ENCODE measurements around the gene MAPK8IP3.
"Not testable (repeated sequence)": the region's sequence is repeated elsewhere in the genome, so short reads cannot be mapped to it uniquely, and the experiment has no call there.

MAPK8IP3 gene

DNA sequence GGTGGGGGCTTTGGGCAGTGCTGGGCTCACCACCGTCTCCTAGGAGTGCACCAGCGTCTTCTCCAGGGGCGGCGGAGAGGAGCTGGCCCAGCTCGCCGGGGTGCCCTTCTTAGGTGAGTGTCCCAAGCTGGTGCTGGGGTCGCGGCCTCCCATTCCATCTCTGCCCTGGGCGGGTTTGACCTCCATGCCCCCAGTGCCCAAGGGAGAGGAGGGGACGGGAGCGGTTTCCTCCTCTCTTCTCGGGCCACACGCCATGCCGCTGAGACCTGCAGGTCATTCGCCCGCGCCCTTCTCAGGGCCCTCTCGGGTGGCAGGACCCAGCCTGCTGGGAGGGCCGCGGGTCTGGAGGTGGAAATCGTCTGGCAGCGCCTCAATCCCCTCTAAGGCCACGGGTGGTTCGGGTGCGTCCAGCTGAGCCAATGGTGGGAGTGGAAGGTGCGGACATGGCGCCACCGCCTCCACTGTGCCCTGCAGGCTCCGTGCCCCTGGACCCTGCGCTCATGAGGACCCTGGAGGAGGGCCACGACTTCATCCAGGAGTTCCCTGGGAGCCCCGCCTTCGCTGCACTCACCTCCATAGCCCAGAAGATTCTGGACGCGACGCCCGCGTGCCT is 82.2 kb downstream of the MAPK8IP3 start:
- DNase-seq, result no peak

DNA sequence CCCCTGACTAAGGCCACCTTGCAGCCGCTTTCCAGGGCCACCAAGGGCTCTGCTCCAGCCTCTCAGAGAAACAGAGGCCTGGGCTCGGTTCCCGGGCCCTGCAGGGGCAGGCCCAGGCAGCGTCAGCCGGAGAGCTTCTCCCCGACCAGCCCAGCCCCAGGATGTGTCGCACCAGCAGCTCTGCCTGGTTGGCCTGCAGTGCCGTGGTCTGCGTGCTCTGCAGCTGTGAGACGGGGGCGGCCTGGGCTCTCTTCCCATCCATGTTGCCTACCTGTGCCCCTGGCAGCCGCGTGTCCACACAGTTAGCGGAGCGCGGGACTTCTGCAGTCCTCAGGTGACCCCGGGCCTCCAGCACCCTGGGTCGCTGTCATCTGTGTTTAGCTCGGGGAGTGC is 82.7 kb downstream of the MAPK8IP3 start:
- DNase-seq, result no peak

DNA sequence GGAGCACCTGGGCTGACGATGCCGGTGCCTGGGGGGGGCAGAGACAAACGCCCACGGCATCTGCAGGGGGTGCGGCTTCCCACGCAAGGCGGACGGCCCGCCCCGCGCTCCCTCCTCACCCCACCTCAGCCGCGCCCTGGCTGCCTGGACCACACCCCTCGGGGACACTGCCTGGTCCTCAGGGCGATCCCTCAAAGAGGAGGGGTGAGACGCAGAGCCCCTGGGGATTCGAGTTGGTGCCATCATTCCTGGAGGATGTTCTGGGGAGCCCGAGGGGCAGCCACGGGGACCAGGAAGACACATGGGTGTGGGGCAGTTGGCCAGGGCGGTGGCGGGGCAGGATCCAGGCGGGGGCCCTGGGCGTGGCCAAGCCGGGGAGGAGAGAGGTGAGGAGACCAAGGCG is 83.6 kb downstream of the MAPK8IP3 start:
- no peak for DNase-seq

DNA sequence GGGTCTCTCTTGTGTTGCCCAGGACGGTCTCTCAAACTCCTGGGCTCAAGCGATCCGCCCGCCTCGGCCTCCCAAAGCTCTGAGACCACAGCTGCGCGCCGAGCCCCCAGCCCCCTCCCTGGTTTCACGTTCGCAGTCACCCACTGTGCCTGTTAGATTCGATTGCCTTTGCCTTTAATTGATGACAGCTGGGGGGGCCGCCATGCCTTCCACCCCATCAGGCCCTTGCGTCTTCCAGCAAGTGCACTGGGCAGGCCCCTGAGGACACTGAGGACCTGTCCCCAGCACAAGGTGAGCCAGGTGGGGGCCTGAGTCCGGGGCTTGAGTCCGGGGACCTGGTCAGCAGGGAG is 84.2 kb downstream of the MAPK8IP3 start:
- DNase-seq, result no peak

DNA sequence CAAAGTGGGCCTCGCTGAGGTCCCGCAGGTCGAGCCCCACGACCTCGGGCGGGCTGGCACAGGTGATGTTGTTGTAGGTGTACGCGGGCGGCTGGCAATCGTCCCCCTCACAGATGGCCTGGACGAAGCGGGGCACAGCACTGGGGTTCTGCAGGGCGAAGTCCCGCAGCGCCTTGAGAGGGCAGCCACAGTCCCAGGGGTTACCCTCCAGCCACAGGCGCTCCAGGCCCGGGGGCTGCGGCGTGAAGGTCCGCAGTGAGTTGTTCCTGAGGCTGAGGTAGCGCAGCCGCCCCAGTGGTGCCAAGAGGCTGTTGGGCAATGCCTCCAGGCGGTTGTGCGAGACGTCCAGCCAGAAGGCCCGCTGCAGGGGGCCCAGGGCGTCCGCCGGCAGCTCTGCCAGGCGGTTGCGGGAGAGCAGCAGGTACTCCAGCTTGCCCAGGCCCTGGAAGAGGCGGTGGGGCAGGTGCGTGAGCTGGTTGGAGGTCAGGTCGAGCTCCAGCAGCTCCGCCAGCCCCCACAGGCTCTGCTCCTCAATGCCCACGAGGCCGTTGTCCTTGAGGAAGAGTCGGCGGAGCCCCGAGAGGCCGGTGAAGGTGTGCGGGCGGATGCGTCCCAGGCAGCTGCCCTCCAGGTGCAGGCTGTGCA is 84.7 kb downstream of the MAPK8IP3 start:
- no peak for DNase-seq

- DNase-seq, result no peak
These were observed 85.4 kb downstream of the MAPK8IP3 start for GRCh38 chr16:1791256-1791942.

- DNase-seq, result no peak
These were observed 86.2 kb downstream of the MAPK8IP3 start for GRCh38 chr16:1791943-1792812.

DNA sequence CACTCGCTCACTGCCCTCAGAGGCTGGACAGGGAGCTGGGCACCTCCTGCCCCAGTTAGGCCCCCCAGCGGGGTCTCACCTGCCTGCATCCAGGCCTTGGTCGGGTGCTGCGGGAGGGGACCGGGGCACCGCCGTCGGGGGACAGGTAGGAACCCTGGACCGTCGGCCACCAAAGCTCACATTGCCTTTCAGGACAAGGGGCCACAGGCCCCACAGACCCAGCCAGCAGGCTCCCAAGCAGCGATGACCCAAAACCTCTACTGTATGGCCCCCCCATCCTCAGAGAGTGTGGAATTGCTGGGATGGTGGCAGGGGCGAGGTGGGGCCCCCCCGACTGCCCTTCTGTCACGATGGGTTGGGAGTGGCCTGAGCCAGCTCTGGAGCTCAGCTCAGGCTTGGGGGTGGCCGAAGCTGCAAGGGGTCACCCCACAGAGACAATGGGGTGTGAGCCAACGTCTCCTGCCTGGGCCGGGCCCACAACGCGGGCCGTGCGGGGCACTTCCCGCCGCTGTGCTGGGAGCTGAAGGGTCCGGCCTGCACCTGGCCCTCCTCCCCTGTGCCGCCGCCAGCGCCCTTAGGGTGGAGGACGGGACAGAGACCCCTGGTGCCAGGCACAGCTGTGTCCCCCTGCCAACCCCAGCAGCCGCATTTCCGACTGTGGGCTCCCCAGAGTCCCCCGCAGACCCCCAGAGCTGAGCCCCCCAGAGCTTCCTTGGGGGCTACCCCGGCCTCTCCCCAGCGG is 87.0 kb downstream of the MAPK8IP3 start:
- DNase-seq, result no peak

- DNase-seq, result no peak
These were observed 87.7 kb downstream of the MAPK8IP3 start, which contains the start of gene IGFALS for GRCh38 chr16:1793578-1794220. Gene IGFALS (minus strand): TSS chr16:1793705. CDS start chr16:1793652, 53 bp downstream.

- no peak for DNase-seq
These were observed 88.4 kb downstream of the MAPK8IP3 start for GRCh38 chr16:1794221-1794871.

DNA sequence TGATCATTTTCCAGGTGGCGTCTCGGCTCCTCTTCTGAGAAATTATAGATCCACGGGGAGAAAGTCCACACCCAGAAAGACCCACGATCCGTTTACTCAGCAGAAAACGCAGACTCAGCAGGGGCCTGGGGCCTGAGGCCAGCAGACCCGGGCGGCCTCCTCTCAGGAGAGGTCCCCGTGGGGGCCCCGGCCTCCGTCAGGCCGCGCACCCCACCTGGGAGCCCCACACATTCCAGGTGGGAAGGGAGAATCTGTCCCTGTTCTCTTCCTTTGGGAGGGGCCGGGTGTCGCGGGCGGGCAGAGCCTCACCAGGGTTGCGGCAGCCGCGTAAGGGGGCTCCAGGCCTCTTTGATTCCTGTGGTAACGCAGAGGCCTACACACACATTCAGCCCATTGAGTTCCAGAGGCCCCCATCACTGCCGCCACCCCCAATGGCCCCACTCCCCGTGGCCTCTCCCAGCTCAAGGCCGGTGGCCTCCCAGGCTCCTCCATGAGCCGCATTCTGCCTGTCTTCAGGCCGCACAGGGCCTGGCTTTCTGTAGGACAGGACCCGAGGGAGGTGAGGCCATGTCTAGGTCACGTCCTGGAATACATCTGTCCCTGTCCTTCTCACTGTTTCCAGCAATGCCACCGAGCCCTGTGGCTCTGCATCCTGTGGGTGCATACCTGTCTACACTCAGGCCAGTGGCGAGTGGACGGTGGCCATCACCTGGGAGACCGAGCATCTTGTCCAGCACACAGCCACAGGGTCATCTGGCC is 89.1 kb downstream of the MAPK8IP3 start:
- DNase-seq, result no peak

GRCh38 chr16:1799263-1799662 is 93.3 kb downstream of the MAPK8IP3 start:
- not testable (repeated sequence) for DNase-seq

DNA sequence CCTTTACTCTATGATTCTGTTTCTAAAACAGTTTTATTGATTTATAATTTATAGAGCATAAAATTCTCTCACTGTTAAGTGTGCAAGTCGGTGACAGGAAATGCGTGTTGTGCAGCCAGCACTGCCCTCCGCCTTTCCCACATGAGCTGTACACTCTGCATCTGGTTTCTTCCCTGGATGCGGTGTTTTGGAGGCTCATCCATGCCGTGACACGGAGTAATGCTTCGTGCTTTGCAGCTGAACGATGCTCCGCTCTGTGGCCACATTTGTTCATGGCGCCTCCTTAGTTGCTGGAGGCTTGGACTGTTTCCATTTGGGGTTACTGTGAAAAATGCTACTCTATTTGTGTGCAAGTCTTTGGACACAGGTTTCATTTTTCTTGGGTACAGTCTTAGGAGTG is 94.7 kb downstream of the MAPK8IP3 start:
- DNase-seq, result no peak

GRCh38 chr16:1807626-1808025 is 101.6 kb downstream of the MAPK8IP3 start:
- DNase-seq, result no peak

- DNase-seq, result no peak
These were observed 102.7 kb downstream of the MAPK8IP3 start for GRCh38 chr16:1808691-1809090.

DNA sequence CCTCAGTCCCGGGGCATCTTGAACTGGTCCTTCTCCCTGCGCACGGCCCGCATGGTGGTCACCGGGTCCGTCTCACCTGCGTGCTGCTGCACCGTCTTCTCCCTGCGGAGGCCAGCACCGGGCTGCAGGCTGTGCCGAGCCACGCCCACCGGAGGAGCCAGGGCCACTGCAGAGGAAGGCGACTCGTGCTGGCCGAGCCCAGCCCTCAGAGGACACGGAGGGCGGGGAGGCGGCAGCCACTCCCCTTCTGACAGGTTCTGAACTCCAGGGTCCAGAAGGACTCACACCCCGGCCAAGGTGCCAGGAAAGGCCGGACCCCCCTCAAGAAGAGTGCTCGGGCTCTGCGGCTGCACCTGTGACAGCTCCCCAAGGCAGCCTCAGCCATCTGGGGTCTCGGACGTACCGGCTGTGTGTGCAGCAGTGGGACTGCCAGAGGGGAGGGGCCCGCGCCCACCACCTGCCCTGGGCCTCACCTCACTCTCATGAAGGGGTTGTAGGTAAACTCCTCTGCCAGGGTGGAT is 103.3 kb downstream of the MAPK8IP3 start:
- no peak for DNase-seq

DNA sequence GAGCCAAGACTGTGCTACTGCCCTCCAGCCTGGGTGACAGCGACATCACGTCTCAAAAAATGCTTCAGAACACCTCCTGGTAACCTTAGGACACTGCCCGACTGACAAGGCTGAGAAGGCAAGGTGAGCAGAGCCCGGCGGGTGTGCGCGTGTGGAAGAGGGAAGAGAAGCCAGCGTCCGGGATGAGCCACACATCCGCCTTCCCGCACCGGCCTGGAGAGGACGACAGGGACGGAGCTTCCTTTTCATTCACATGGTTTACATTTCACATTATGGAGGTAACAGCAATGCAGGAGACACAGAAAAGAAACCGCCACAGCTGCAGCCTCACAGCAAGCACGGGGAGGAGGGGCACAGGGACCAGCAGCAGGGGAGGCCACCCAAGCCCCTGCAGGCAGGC is 104.1 kb downstream of the MAPK8IP3 start:
- no peak for DNase-seq

GRCh38 chr16:1810536-1810935 is 104.5 kb downstream of the MAPK8IP3 start:
- no peak for DNase-seq

DNA sequence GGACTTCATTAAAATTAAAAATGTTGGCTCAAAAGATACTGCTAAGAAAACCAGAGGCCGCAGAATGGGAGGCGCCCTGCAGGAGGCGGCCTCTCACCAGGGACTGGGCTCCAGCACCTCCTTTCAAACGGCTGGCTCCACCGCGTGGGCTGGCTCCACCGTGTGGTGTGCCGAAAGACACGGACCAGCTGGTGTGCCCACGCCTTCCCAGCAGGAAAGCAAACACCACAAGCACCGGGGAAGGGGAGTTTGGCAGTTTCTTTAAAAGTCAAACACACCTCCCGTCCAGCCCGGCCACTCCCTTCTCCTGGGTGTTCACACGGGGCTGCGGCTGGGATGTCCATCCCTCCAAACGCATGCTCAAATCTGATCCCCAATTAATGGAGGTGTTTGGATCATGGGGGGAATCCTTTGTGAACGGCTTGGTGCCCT is 106.8 kb downstream of the MAPK8IP3 start:
- DNase-seq, result peak; percentile 46 to 56

DNA sequence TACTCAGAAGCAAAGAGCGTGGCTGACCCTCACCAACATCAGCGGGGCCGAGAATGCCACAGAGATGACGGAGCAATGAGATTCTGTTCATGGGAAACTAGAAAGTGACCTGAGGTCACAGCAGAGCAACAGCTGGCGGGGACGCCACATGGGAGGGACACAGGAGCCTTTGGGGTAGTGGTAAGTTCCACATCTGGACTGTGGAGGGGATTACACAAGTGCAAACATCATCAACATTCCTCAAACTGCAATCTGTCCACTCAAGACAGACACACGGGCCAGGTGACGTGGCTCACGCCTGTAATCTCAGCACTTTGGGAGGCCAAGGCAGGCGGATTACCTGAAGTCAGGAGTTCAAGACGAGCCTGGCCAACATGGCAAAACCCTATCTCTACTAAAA is 109.5 kb downstream of the MAPK8IP3 start:
- DNase-seq, result no peak

All from activated CD4-positive, alpha-beta T cell treated with anti-CD3 and anti-CD28 coated beads for 4 hours (primary cell).